ENCODE data around the gene GASK1A.

Gene GASK1A

DNA sequence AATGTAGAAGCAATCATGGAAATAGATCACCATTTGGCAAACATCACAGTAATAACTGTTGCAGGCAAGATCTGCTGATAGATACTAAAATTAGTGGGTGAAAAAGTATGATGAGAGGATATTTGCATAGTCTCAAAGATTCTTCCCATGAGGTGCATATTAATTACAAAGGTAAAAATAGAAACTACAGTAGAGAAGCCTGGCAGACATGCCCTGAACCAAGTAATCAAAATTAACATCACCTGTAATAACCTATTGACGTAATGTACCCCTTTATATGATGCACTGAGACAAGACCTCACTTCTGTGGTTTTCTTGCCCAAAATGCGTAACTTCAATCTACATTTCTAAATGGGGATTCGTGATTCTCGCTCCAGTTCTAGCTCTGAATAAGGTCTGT lies 112.4 kb downstream of the GASK1A start:
- no peak for DNase-seq (ENCODE audit: low spot score)

DNA sequence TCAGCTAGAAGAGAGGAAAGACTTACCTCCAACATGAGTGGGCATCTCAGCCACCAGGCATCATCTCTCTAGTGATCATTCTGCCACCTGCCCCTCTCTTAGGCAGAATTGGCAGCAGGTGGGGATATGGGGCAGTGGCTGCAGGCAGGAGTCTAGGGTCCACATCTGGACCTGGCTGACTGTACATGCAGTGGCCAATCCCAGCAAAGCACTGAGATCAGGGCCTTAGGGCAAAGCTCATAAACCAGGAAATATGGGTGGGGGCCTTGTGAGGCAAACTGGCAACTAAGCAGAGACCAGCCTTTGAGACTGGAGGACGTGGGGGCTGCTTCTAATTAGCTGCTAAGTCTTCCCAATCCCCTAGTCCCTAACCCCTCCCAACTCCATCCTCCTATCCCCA lies 113.9 kb downstream of the GASK1A start:
- no peak for DNase-seq (ENCODE audit: low spot score)

- no peak for DNase-seq (ENCODE audit: low spot score)
Measured at GRCh38 chr3:43093974-43094373, 114.9 kb downstream of the GASK1A start.

- DNase-seq (ENCODE audit: low spot score) = no peak
Measured at GRCh38 chr3:43094381-43094780, 115.3 kb downstream of the GASK1A start.

- no peak for DNase-seq (ENCODE audit: low spot score)
Measured at GRCh38 chr3:43094851-43095250, 115.7 kb downstream of the GASK1A start.

DNA sequence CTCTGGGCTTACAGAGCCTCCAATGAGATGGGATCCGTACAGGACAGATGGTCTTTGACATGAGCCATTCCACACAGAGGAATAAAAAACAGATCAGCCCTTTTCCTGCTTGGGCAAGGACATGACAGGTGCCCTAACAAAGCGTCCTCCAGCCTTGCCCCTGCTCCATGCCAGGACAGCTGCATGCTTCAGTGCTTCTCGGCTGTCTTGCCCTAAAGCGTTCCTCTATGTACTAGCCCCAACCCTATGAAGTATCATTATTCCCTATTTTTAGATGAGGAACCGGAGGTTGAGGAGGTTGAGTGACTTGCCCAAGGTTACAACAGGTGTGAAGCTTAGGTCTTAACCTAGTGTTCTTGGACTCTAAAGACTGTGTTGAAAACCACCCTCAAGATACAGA lies 116.3 kb downstream of the GASK1A start:
- DNase-seq (ENCODE audit: low spot score) = no peak

DNA sequence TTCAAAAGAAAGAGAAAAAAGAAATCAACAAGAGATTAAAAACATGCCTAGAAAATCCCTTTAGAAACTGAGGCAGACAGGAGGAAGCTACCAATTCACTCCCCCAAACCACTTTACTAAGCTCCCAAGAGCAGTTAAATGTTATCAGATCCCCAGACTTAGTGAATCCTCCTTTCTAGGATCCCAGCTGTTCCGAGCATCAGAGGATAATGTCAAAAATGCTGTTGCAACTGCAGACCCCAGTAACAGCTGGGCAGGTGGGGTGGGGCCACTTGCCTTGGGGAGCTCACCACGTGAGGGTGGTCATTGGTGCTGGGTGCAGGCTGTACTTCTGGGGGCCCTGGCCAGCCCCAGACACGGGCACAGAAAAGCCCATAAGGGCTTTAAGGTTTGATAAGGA lies 117.7 kb downstream of the GASK1A start:
- no peak for DNase-seq (ENCODE audit: low spot score)

GRCh38 chr3:43097400-43098080 lies 118.4 kb downstream of the GASK1A start:
- no peak for DNase-seq (ENCODE audit: low spot score)

DNA sequence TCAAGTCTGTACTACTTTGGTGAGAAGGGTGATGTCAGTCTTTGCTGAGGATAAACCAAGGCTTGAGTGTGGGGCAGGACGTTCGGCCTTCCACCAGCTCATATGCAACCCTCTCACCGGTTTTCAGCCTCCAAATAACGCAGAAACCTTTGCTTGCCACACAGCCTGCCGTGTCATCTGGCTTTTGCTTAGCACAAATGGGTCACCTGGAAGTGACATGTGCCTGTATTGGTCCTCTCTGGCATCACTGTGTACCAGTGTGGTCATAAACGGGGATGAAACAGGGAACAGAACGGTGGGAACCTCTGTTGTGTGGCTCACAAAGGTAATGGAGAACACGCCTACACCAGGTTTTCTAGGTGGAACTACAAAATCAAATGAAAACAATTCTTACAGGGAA lies 119.7 kb downstream of the GASK1A start:
- DNase-seq (ENCODE audit: low spot score) = no peak

- DNase-seq (ENCODE audit: low spot score) = no peak
Measured at GRCh38 chr3:43102773-43103480, 123.8 kb downstream of the GASK1A start.

DNA sequence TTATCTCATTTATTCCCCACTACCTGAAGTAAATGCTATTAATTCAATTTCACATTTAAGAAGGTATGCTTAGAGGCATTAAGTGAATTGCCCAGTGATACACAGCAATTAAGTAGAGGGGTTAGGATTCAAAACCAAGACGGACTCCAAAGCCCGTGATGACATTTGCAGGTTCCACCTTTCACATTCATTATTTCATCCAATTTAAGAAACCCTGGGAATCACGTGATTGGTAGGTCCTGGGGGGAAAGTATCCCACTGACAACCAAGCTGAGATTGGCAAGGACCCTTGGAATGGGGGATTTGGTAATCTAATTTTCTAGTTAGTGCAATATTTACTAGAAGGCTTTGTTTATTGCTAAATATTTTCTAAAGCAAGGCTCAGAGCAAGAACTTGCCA lies 124.9 kb downstream of the GASK1A start:
- DNase-seq (ENCODE audit: low spot score) = no peak

DNA sequence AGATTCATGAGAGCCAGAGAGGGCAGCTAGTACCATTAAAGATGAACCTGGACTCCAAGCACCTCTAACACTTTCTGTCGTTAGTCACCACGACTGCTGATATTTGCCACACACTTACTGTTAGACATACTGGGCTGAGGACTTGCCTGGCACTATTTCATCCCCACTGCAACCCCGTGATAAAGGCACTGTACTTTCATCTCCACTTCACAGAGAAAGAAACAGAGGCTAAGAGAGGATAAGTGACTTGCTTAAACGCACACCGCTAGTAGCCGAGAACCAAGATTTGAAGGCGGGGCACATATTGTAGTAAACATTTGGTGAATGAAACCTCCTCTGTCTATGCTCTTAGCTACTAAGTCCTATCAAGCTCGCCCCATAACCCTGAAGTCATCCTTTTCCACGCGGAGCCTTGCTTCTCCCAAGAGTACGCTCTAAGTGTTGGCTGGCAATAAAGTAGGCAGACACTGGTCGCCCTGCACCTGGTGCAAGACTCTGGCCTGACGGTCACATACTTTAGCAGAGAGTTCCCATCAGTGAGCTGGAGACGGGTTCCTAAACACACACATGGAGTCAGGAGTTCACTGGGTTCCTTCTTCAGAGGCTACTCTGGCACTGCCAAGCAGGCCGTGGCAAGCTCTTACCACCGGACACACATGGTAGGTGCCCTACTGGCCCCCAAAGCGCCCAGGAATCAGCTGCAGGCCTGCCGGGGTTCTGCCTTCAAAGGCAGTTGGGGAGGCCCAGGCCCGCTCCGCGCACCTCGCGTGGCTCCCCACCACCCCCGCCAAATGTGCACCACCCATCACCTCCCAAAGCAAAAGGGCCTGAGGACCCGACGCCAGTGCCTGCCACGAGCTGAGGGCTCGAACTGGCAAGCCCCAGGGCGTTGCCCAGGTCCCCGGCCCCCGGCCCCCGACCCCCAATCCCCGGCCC lies 125.8 kb downstream of the GASK1A start:
- no peak for DNase-seq (ENCODE audit: low spot score)

DNA sequence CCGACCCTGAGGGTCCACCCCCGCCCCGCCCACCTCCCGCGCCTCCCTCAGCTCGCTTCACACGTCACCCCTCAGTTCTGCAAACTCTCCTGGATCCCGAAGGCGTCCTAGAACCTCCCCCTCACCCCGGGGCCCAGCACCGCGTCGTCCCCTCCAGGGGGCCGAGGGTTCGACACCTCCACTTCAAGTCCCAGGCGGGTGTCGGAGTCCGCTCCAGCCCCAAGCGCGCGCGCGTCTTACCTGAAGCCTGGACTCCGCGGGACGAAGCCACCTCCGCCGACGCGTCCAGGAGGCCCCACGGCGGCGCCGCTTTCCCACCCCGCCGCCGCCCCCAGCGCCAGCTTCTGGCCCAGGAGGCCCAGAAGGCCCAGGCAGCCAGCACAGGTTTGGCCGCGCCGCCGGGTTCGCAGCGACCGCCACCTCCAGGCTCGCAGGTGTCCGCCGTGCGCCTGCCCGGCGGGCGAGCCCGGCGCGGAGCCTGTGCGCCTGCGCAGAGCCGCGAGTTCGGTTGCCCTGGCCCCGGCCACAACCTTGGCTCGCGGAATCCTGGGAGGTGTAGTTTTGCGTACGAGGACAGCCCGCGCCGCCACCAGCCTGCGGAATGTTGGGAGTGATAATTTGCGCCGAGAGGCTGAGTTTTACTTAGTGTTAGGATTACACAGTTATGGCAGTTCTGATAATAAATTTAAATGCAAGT lies 126.6 kb downstream of the GASK1A start, which contains the start of gene POMGNT2:
Gene POMGNT2 (minus strand): TSS at position 484 of the 697 bp plus-strand sequence. CDS start 24,648 bp downstream, outside the sequence.
- DNase-seq (ENCODE audit: low spot score) = peak; percentile 91

- DNase-seq (ENCODE audit: low spot score) = no peak
Measured at GRCh38 chr3:43106293-43106628, 127.2 kb downstream of the GASK1A start.
